HUES48 (cell line): ENCODE results near the gene FUBP3.

Experiments
- H3K27ac ChIP-seq: one replicate; pipeline ENCODE4 v1.7.0; 2013; ENCODE audit warnings: low read depth, low read length, inconsistent platforms
- H3K27me3 ChIP-seq: 2 replicates; pipeline ENCODE4 v1.6.1; 2013; ENCODE audit warnings: mild to moderate bottlenecking, low read length; ENCODE audit not compliant: control insufficient read depth, insufficient read depth
- H3K36me3 ChIP-seq: 2 replicates; pipeline ENCODE4 v1.6.1; 2013; ENCODE audit warnings: low read length; ENCODE audit not compliant: control insufficient read depth, insufficient read depth
- H3K4me1 ChIP-seq: 2 replicates; pipeline ENCODE4 v1.6.1; 2013; ENCODE audit warnings: mild to moderate bottlenecking, low read length; ENCODE audit not compliant: control insufficient read depth, insufficient read depth
- H3K4me3 ChIP-seq: 2 replicates; pipeline ENCODE4 v1.5.1; 2013; ENCODE audit warnings: mild to moderate bottlenecking, low read depth, low read length
- H3K9ac ChIP-seq: 2 replicates; pipeline ENCODE4 v1.6.1; 2013; ENCODE audit warnings: mild to moderate bottlenecking, low read depth, low read length, moderate library complexity
- H3K9me3 ChIP-seq: 2 replicates; pipeline ENCODE4 v1.6.1; 2013; ENCODE audit warnings: low read length; ENCODE audit not compliant: control insufficient read depth, insufficient read depth

Gene FUBP3

GRCh38 chr9:130634801-130635200, 55.4 kb downstream of the FUBP3 start:
- H3K4me3 ChIP-seq = no peak overlapping the region
- H3K27ac ChIP-seq = no peak overlapping the region
- no peaks in the 10 kb centered on the region for H3K27me3 ChIP-seq
- H3K36me3 ChIP-seq = peaks cover 79% of the 10 kb centered on the region
- no peaks in the 10 kb centered on the region for H3K9me3 ChIP-seq
- no peak overlapping the region for H3K9ac ChIP-seq
- H3K4me1 ChIP-seq = peaks cover 16% of the 10 kb centered on the region

GRCh38 chr9:130635306-130635705, 55.9 kb downstream of the FUBP3 start:
- Histone ChIP-seq H3K36me3 (peaks cover 75% of the 10 kb centered on the region), H3K4me1 (peaks cover 11% of the 10 kb centered on the region), H3K27ac (no peak overlapping the region), H3K9ac (no peak overlapping the region), H3K9me3 (no peaks in the 10 kb centered on the region), H3K4me3 (no peak overlapping the region), H3K27me3 (no peaks in the 10 kb centered on the region)

- H3K36me3 ChIP-seq = peaks cover 69% of the 10 kb centered on the region
- H3K4me3 ChIP-seq = no peak overlapping the region
- no peak overlapping the region for H3K27ac ChIP-seq
- H3K9me3 ChIP-seq = no peaks in the 10 kb centered on the region
- peaks cover 7% of the 10 kb centered on the region; the same call in 1 of the 2 replicates for H3K4me1 ChIP-seq
- no peak overlapping the region for H3K9ac ChIP-seq
- no peaks in the 10 kb centered on the region for H3K27me3 ChIP-seq
Measured at GRCh38 chr9:130635721-130636647, 56.6 kb downstream of the FUBP3 start.

GRCh38 chr9:130636648-130637020, 57.3 kb downstream of the FUBP3 start:
- Histone ChIP-seq H3K9ac (no peak overlapping the region), H3K36me3 (peaks cover 62% of the 10 kb centered on the region), H3K4me1 (peaks cover 7% of the 10 kb centered on the region; the same call in 1 of the 2 replicates), H3K27ac (no peak overlapping the region), H3K4me3 (no peak overlapping the region), H3K9me3 (no peaks in the 10 kb centered on the region), H3K27me3 (no peaks in the 10 kb centered on the region)

- no peak overlapping the region for H3K27ac ChIP-seq
- H3K4me1 ChIP-seq = peaks cover 7% of the 10 kb centered on the region; the same call in 1 of the 2 replicates
- no peak overlapping the region for H3K9ac ChIP-seq
- H3K4me3 ChIP-seq = no peak overlapping the region
- peaks cover 43% of the 10 kb centered on the region for H3K36me3 ChIP-seq
- H3K27me3 ChIP-seq = no peaks in the 10 kb centered on the region
- no peaks in the 10 kb centered on the region for H3K9me3 ChIP-seq
Measured at GRCh38 chr9:130638284-130639123, 59.1 kb downstream of the FUBP3 start.

GRCh38 chr9:130639124-130639765, 59.9 kb downstream of the FUBP3 start:
- no peaks in the 10 kb centered on the region for H3K27me3 ChIP-seq
- peak overlapping the region; percentile 61 for H3K27ac ChIP-seq
- H3K4me1 ChIP-seq = peaks cover 7% of the 10 kb centered on the region; the same call in 1 of the 2 replicates
- H3K4me3 ChIP-seq = no peak overlapping the region
- peaks cover 36% of the 10 kb centered on the region for H3K36me3 ChIP-seq
- no peak overlapping the region for H3K9ac ChIP-seq
- no peaks in the 10 kb centered on the region for H3K9me3 ChIP-seq

- H3K27ac ChIP-seq = no peak overlapping the region
Measured at GRCh38 chr9:130639866-130640555, 60.6 kb downstream of the FUBP3 start.

GRCh38 chr9:130640681-130641080, 61.3 kb downstream of the FUBP3 start:
- H3K4me3 ChIP-seq = no peak overlapping the region
- peaks cover 23% of the 10 kb centered on the region for H3K36me3 ChIP-seq
- no peak overlapping the region for H3K27ac ChIP-seq
- H3K9me3 ChIP-seq = no peaks in the 10 kb centered on the region
- H3K4me1 ChIP-seq = peaks cover 7% of the 10 kb centered on the region; the same call in 1 of the 2 replicates
- no peaks in the 10 kb centered on the region for H3K27me3 ChIP-seq
- no peak overlapping the region for H3K9ac ChIP-seq

More at GRCh38 chr9:130639866-130640555, 60.6 kb downstream of the FUBP3 start:
- Histone ChIP-seq H3K36me3 (peaks cover 28% of the 10 kb centered on the region), H3K9ac (no peak overlapping the region), H3K4me1 (peaks cover 7% of the 10 kb centered on the region; the same call in 1 of the 2 replicates), H3K4me3 (no peak overlapping the region), H3K27me3 (no peaks in the 10 kb centered on the region), H3K9me3 (no peaks in the 10 kb centered on the region)

GRCh38 chr9:130642926-130643325, 63.5 kb downstream of the FUBP3 start:
- Histone ChIP-seq H3K4me1 (peaks cover 7% of the 10 kb centered on the region; the same call in 1 of the 2 replicates), H3K27ac (no peak overlapping the region), H3K36me3 (peaks cover under 1% of the 10 kb centered on the region; the same call in 1 of the 2 replicates), H3K4me3 (no peak overlapping the region), H3K9me3 (no peaks in the 10 kb centered on the region), H3K27me3 (no peaks in the 10 kb centered on the region), H3K9ac (no peak overlapping the region)

GRCh38 chr9:130651221-130651620, 71.8 kb downstream of the FUBP3 start:
- Histone ChIP-seq H3K36me3 (no peaks in the 10 kb centered on the region), H3K9me3 (no peaks in the 10 kb centered on the region), H3K4me1 (no peaks in the 10 kb centered on the region), H3K4me3 (no peak overlapping the region), H3K27ac (no peak overlapping the region), H3K27me3 (peaks cover 18% of the 10 kb centered on the region), H3K9ac (no peak overlapping the region)
